ENCODE results near the gene LHX4. TPM values are rescaled to one million over a fixed set of nuclear protein-coding genes. Genes with fewer than 3 reads are reported as not detected.

LHX4 gene
- total RNA-seq, 1 donor from 2014 or later, result under 0.01 TPM

DNA sequence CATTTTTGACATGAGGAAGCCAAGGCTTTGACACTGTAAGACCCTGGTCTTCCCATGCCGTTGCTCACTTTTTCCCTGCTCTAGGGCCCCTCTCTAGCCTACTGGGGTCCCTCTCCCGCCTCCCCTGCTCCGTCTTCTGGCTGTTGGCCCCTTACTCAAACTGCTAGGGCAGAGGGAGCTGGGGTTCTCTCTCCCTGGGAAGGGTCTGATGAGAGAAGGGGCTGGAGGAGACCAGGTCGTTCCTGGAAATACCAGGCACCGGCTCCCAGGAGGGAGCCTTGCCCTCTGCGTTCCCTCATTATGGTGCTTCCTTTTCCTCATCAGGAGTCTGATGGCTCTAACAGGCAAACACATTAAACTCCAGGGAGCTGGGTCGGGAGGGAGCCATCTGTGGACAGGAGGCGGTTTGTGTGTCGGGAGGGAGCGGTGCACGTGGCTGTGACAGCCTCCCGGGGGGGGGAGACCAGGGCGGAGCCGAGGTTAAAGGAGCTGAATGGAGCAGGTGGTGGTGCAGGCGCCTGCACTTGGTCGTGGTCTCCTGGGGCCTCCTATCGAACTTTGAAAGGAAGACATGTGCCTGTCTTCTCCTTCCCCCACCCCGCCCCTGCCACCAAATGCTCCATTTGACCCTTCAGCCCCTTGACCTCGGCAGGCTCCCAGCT, 35.4 kb upstream of the LHX4 start:
- DNase-seq (ENCODE audit: low read depth) (no peak), FAIRE-seq (no peak)
- Histone ChIP-seq H3K27me3 (ENCODE audit: control insufficient read depth, insufficient read depth, low read length) (no peaks in the 10 kb centered on the region), H3K36me3 (ENCODE audit: control insufficient read depth, insufficient read depth, low read length) (peaks cover 53% of the 10 kb centered on the region), H3K4me3 (ENCODE audit: low read depth, low read length) (no peak overlapping the region)
- TF ChIP-seq, protein P1, sequence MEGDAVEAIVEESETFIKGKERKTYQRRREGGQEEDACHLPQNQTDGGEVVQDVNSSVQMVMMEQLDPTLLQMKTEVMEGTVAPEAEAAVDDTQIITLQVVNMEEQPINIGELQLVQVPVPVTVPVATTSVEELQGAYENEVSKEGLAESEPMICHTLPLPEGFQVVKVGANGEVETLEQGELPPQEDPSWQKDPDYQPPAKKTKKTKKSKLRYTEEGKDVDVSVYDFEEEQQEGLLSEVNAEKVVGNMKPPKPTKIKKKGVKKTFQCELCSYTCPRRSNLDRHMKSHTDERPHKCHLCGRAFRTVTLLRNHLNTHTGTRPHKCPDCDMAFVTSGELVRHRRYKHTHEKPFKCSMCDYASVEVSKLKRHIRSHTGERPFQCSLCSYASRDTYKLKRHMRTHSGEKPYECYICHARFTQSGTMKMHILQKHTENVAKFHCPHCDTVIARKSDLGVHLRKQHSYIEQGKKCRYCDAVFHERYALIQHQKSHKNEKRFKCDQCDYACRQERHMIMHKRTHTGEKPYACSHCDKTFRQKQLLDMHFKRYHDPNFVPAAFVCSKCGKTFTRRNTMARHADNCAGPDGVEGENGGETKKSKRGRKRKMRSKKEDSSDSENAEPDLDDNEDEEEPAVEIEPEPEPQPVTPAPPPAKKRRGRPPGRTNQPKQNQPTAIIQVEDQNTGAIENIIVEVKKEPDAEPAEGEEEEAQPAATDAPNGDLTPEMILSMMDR (IDR thresholded peaks at IDR 0.05; ENCODE audit: insufficient read depth, low read length, severe bottlenecking), result no peak

DNA sequence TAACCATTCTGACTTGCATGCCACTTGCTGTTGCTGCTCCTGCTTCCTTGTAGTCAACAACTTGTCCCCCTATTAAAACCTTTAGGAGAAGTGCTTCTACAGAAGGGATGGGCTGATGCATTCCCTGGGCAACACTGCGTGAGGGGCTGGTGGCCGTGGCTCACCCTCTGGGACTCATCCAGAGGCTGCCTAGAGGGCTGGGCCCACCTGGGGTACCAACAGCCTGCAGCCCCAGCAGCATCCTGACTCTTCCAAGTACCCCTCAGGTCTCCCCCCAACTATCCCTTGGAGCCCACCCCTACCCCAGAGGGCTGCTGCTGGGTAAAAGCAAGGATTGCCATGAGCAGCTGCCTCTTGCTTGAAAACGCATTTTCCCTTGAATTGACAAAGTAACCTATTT, 34.7 kb upstream of the LHX4 start:
- no peaks in the 10 kb centered on the region for H3K27me3 ChIP-seq (ENCODE audit: control insufficient read depth, insufficient read depth, low read length)
- no peak overlapping the region for H3K4me3 ChIP-seq (ENCODE audit: low read depth, low read length)
- TF ChIP-seq, protein P1 (IDR thresholded peaks at IDR 0.05; ENCODE audit: insufficient read depth, low read length, severe bottlenecking), result no peak
- peaks cover 46% of the 10 kb centered on the region for H3K36me3 ChIP-seq (ENCODE audit: control insufficient read depth, insufficient read depth, low read length)
- no peak for DNase-seq (ENCODE audit: low read depth)
- no peak for FAIRE-seq

DNA sequence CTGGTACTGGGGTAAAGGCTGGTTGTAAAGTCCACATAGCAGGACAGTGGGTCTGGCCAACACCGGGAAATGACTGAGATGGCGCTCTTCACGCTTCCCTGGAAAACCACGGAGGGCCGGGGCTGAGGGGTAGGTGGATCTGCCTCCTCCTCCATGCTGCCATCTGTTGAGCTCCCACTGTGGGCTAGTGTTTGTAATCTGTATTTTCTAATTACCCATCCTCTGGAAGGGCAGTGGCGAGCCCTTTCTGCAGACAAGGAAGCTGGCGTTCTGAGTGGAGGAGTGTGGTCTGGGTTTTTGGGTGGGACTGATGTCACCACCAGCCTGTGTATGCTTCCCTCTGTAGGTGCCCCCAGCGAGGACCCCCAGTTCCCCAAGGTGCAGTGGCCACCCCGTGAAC, 34.1 kb upstream of the LHX4 start:
- Histone ChIP-seq H3K36me3 (ENCODE audit: control insufficient read depth, insufficient read depth, low read length) (peaks cover 42% of the 10 kb centered on the region), H3K4me3 (ENCODE audit: low read depth, low read length) (no peak overlapping the region), H3K27me3 (ENCODE audit: control insufficient read depth, insufficient read depth, low read length) (no peaks in the 10 kb centered on the region)
- TF ChIP-seq, protein P1 (IDR thresholded peaks at IDR 0.05; ENCODE audit: insufficient read depth, low read length, severe bottlenecking), result no peak
- FAIRE-seq, result no peak
- DNase-seq (ENCODE audit: low read depth), result no peak

DNA sequence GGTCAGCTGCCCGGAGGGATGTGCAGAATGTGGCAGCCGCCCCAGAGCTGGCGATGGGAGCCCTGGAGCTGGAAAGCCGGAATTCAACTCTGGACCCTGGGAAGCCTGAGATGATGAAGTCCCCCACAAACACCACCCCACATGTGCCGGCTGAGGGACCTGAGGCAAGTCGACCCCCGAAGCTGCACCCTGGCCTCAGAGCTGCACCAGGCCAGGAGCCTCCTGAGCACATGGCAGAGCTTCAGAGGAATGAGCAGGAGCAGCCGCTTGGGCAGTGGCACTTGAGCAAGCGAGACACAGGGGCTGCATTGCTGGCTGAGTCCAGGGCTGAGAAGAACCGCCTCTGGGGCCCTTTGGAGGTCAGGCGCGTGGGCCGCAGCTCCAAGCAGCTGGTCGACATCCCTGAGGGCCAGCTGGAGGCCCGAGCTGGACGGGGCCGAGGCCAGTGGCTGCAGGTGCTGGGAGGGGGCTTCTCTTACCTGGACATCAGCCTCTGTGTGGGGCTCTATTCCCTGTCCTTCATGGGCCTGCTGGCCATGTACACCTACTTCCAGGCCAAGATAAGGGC, 33.5 kb upstream of the LHX4 start:
- DNase-seq (ENCODE audit: low read depth), result no peak
- no peak overlapping the region for H3K4me3 ChIP-seq (ENCODE audit: low read depth, low read length)
- peaks cover 37% of the 10 kb centered on the region for H3K36me3 ChIP-seq (ENCODE audit: control insufficient read depth, insufficient read depth, low read length)
- no peak for FAIRE-seq
- TF ChIP-seq, protein P1 (IDR thresholded peaks at IDR 0.05; ENCODE audit: insufficient read depth, low read length, severe bottlenecking), result no peak
- no peaks in the 10 kb centered on the region for H3K27me3 ChIP-seq (ENCODE audit: control insufficient read depth, insufficient read depth, low read length)

DNA sequence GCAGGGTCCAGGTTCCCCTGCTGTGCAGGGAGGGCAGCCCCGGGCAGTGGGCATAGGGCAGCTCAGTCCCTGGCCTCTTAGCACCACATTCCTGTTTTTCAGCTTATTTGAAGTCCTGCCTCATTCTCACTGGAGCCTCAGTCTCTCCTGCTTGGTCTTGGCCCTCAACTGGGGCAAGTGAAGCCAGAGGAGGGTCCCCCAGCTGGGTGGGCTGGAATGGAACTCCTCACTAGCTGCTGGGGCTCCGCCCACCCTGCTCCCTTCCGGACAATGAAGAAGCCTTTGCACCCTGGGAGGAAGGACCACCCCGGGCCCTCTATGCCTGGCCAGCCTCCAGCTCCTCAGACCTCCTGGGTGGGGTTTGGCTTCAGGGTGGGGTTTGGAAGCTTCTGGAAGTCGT, 32.8 kb upstream of the LHX4 start:
- TF ChIP-seq, protein P1 (IDR thresholded peaks at IDR 0.05; ENCODE audit: insufficient read depth, low read length, severe bottlenecking), result no peak
- DNase-seq (ENCODE audit: low read depth), result no peak
- no peak for FAIRE-seq
- Histone ChIP-seq H3K36me3 (ENCODE audit: control insufficient read depth, insufficient read depth, low read length) (peaks cover 33% of the 10 kb centered on the region), H3K4me3 (ENCODE audit: low read depth, low read length) (no peak overlapping the region), H3K27me3 (ENCODE audit: control insufficient read depth, insufficient read depth, low read length) (no peaks in the 10 kb centered on the region)

DNA sequence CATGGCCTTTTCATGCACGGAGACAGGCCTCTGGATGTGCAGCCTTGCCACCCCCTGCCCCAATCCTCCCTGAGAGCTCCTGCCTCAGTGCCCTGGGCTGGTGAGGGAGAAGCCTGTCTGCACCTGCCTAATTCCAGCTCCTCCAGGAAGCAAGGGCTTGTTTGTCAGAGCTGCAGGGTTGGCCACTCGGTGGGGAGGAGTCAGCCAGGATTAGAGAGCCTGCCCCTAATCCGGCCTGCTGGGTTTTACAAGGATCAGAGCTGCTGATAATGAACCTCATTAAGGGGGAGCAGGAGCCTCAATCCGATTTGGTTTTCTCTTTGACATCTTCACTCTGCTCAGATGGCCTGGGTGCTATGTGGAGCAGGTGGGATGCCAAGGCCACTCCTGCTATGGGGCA, 31.9 kb upstream of the LHX4 start:
- FAIRE-seq (no peak), DNase-seq (ENCODE audit: low read depth) (peak; percentile 56)
- TF ChIP-seq, protein P1 (IDR thresholded peaks at IDR 0.05; ENCODE audit: insufficient read depth, low read length, severe bottlenecking), result no peak
- peaks cover 29% of the 10 kb centered on the region for H3K36me3 ChIP-seq (ENCODE audit: control insufficient read depth, insufficient read depth, low read length)
- H3K4me3 ChIP-seq (ENCODE audit: low read depth, low read length), result no peak overlapping the region
- H3K27me3 ChIP-seq (ENCODE audit: control insufficient read depth, insufficient read depth, low read length), result no peaks in the 10 kb centered on the region

Data from bronchial epithelial cell (primary cell).